SIG-M5 treated with dmso at 0.1 percent for 504 hours (cell line): ENCODE data around the gene MGRN1.

Experiments
- DNase-seq: peaks from one replicate; lab custom pipeline; 2025; ENCODE audit not compliant: unreplicated experiment; lab: John Stamatoyannopoulos, UW

MGRN1 gene

DNA sequence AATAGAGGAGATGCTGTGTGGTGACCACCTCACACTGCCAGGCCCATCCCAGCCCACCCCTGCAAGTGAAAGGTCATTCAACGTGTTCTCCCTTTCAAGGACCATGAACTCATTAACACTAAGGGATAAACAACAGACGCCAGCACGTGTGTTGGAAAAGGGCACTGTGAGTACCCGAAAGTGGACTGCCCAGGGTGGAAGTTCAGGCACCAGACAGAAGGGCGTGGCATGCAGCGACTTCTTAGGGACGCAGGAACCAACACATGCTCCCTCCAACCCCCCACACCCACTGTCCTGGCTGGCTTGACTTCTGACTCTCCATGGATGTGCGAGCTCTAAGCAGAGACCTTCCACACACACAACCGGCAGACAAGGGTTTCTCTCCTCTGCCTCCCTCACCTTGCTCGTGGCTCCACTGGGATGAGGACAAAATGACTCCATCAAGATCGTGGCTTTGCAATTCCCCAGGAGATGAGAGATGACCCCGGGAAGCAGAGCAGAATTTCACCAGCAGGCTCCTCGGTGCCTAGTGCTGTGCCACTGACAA is 20.9 kb upstream of the MGRN1 start:
- no peak for DNase-seq

DNA sequence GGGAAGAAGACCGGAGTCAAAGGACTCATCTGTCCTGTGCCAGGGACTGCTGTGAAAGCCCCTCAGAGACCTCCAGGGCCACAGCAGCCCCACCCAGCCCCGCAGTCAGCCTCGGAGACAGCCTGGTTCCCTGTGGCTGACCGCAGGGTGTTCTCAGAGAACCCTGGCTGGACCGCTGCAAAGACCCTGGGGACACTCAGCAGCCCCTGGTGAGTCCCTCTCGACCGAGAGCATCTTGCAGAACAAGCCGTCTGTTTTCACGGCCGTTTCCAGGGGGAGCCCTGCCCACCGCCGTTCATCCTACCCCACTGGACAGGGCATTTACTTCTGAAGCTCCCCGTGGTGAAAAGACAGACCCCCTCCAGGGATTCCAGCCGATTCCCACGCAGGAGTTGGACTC is 20.2 kb upstream of the MGRN1 start:
- DNase-seq: no peak

DNA sequence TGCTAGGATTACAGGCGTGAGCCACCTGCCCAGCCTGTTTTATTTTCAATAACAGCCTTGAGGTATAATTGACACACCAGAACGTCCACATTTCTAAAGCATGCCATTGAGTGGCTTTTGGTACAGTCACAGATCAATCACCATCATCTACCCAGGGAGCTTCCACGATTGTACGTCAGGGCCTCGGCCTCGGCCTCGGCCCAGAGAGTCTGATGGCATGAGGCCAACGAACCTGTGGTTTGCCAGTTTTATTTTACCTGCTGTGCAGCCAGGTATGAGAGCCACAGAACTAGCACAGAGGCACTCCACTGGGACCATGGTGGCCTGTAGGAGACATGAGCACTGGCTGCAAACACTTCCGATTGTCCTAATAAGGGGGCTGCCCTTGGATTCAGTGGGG is 18.3 kb upstream of the MGRN1 start:
- DNase-seq: no peak

DNA sequence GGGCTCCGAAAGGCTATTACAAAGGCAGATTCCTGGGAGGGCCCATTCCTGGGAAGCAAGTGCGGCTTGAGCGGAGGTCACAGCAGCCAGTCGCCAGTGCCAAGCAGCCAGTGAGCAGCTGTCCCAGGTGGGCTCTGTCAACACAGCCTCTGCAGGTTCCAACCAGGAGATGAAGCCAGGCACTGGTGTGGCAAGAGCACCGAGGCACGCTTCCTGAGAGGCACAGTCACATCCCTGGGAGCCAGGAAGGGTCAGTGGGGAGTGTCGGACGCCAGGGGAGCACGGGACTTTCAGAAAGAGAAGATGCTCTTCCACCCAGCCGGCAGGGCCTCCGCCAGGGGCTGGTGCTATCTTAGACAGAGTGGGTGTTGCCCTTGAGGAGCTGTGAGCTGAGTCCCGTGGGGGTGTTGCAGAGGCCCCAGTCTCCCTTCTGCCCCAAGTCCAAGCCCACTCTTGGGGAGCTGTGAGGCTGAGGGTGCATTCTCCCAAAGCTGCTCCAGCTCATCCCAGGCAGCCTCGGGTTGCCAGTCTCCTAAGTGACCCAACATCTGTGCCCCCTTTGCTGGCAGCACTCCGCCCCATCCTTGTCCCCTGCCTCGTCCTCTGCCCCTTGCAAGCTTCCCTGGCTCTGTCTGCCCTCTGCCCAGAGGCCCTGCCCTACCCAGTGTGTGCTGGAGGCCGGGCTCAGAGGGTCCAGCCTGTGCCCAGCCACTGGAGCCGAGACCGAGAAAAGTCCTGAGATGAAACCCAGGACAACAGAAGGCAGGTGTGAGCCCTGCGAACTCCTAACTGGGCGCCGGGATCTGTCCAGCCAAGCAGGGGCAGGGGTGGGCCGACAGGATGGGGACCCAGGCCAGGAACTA is 16.6 kb upstream of the MGRN1 start:
- no peak for DNase-seq

DNA sequence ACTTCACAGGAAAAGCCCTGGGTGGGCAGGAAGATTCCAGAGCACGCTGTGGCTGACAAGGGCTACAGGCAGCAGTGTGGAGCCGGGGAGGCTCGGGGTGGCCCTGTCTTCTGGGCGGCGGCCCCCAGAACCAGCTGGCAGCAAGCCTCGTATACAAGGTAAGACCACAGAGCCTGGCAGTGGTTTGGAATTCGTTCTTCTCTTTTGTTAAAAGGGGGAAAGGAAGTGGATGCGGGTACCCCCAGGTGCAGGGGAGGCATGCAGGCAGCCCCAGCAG is 16.0 kb upstream of the MGRN1 start:
- DNase-seq: no peak

DNA sequence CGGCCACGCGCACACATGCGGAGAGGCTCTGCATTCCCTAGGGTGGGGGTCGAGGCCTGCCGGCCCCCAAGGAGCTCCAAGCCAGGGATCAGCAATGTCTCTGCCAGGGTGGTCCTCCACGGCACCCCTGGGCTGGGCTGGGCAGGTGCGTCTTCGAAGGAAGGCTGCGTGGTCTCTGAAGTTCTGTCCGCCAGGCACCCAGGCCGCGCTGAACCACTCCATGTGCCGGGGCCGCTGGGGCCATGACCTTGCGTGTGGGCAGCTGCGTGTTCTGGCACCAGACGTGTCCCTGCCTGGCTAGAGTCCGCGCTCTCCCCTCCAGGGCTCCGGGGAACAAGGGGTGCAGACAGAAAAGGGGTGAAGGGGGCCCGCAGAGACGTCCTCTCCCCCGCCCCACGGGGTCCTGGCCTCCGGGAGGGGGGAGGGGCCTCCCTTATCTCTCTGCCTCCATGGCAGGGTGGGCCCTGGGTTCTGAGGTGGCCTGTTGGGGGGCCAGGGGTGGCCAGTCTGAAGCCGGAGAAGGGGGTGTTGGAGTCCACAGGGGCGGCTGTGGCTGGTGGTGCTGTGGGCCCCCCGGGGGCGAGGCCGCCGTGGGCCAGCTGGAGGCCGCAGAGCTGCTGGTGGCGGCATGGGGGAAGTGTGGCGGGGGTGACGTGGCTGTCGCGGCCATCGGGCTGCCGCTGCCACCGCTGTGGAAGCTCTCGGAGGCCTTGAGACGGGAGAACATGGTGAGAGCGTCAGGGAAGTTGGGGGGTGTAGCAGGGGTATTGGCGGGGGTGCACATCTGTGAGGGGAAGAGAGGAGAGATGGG is 15.2 kb upstream of the MGRN1 start:
- no peak for DNase-seq

DNA sequence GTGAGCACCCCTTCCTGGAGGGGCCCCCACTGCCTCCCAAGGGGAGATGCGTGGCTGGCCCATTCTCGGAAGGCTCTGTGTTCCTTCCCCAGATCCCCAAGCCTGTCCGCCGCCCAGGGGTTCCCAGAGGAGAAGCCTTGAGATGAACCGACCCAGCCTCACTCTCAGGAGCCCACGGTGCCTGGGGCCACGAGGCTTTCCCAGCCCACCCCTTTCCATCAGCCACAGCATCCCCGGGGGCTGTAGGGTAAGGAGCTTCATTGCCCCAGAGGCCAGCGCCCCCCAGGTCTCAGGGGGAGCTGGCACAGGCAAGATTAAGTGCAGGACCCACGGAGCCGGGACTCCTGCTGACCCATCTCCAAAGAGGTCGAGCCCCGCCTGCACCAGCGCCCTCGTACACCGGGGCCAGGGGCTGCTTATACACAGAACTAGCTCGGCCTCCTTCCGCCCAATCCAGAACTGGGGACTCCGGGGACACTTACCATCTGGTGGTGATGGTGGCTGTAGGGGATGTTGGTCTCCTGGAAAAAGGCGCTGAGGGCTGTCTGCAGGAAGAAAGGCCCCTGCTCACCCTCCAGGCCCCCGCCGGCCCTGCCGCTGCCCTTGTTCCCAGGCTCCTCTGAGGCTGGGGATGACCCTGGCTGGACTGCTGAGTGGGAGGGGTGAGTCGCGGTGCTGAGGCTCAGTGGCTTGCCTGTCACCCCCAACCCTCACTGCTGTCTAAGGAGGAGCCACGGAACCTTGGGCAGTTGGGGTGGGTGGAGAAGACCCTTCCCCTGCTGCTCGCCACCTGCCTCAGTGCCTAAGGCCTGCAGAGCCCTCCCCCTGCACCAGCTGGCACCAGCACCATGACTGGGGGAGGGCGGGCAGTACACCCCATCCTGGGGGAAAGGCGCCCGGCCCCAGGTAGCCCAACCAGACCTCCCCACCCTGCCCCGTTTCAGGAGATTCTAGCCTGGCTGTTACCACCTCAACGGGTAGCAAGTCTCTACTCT is 14.3 kb upstream of the MGRN1 start:
- no peak for DNase-seq

DNA sequence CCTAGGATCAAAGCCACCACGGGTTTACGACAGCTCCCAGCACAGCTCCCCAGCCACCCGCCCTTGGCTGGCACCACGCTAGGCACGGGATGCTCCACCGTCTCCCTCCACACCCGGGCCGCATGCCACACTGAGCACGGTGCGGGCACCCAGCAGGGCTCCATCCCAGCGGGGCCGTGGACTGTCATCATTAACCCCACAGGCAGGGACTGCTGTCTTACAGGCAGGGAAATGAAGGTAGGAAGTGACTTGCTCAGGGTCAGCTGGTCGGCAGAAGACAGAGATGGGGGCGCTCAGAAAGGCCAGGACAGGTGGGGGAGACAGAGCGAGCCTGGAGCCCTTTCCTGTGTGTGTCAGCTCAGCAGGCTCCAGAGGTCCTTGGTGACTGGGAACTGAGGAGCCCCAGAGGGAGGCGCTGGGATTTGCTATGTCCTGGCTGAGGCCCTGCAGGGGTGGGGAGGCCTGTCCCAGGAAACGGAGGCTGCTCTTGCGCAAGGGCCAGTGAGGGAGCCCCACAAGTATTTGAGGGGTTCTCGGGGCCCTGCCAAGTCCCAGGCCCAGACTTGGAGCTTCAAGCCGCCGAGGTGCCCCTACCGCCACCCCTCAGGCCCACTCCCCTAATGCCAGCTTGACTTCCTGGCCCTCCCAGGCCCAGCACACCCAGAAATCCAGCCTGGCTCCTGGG is 13.1 kb upstream of the MGRN1 start:
- DNase-seq: no peak

DNA sequence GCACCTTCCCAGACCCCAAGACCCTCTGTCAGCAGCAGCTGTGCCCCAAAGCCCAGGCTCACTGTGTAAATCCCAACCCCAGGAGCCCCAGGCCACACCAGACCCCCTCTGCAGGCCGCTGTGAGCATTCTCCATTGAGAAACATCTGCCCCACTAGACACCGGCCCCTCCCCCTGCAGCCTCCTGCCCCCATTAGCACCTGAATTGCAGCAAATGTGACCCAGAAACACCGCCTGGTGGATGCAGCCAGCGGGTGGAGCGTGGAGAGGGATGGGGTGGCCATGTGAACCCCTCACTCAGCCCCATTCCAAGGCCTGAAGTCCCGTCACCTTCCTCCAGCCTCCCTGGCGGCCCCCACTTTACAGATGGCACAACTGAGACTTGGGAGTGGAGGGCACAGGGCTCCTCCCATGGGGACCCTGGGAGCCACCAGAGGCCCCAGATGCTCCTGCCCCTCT is 12.1 kb upstream of the MGRN1 start:
- DNase-seq: peak; percentile 10

DNA sequence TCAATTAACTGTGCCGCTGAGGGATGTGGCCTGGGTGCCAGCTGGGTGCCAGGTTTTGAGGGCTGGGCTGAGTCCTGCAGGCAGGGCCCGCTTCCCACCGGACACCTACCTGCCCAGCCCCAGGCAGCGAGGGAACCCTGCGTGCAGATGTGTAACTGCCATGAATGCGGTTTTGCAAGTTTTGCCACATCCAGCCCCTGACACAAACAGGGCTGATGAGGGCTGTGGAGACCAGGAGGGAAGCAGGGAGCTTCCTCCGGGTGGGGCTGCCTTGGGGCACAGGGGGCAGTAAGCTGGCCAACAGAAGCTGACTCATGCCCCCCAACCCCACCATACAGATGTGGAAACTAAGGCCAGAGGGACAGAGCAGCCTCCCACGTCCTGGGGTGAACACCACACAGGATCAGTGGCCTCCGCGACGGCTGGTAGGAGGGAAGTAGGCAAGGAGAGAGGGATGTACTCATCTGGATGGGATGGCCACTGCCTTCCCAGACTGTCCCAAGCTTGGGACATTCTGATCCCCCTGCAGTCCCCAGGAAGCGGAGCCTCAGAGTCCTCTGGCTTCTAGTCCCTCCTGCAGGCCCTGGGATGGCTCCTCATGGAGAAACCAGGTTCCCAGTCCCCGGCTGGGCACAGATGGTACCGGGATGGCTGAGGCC is 11.5 kb upstream of the MGRN1 start:
- DNase-seq: peak; percentile 56

DNA sequence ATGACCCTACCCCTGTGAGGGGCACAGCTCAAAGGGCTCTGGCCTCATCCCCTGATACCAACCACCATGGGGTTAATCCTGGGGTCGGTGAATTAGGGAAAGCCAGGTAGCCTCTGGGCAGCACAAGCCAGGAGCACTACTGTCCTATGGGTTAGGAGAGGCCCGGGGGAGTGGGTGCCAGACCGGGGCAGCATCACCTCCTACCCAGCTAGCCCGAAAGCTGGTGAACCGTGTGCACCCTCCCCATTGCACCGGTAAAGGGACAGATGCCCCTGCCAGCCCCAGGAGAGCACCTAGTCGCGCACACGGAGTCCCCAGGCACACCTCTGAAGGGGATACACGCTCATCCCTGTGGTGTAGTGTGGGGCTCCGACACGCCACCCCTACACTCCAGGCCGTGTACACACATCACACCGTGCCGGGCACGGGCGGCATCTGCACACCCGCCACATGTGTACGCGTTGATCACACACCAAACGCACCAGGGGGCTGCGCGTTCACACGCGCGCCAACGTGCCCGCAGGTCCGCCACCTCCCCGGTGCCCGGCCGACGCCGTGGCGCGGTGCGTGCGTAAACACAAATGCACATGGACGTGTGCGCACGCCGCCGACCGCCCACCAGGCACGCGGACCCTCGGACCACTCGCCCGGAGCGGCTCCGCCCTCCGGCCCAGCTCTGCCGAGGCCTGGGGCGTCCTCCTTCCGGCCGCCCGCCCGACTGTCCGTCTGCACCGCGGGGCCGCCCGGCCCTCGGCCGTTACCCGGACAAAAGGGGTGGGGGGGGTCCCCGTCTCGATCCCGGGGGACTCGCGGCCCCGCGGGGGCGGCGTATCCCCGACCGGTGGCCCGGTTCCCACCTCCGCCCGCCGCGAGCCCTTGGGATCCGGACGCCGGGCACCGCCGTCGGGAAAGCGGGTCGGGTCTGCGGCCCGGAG is 10.7 kb upstream of the MGRN1 start:
- DNase-seq: no peak

DNA sequence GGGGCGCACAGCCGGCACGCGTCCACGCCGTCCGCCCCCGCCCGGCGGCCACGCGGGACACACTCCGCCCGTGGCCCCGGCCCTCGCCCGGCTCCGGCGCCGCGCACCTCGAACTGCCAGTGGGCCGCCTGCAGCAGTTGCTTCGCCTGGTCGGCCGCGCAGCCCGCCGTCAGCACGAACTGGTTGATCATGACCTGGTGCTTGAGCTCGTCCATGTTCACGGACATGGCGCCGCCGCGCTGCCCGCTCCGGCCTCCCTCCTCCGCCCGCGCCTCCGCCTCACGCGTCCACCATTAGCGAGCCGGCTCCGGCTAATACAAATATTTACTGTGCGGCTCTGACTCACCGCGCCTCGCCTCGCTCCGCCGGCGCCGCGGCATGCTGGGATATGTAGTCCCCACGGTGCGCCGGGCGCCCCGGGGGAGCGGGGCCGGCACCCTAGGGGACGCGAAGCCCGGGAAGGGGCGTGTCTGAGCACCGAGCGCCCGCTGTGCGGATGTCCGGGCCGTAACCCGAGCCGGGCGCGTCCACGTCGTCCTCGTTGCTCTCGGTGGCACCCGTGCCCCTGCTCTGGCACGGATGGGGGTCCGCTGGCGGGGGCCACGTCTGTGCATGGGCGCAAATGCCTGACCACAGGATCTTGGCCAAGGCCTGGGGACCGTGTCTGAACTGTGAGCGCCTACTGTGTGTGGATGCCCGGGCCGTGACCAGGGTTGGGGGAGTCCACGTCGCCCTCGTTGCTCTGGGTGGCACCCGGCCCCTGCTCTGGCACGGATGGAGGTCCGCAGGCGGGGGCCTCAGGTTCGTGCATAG is 9.8 kb upstream of the MGRN1 start, which contains the start of gene UBALD1:
Gene UBALD1, minus strand, starts transcription at position 318 of the 813 bp plus-strand sequence. Its CDS starts 91 bp downstream, at position 227.
- DNase-seq: peak; percentile 85

DNA sequence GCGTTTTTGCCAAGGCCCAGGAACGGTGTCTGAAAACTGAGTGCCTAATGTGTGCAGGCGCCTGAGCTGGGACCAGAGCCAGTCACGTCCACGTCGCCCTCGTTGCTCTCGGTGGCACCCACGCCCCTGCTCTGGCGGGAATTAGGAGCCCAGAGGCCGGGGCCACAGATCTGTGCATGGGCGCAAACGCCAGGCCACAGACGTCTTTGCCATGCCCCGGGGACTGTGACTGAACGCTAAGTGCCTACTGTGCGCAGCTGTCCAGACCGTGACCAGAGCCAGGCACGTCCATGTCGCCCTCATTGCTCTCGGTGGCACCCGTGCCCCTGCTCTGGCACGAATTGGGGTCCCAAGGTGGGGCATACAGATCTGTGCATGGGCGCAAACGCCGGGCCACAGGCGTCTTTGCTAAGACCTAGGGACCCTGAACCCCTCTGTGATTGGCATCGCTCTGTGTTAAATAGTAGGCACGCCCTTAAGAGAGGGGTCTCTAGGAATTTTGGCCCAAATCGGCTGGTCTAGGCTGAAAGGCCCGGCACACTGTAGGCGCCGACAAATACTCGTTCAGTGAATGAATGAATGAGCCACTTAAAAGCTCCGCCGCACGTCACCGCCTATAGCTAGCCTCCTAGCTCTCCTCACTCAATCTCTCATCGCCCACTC is 9.1 kb upstream of the MGRN1 start:
- DNase-seq: no peak

DNA sequence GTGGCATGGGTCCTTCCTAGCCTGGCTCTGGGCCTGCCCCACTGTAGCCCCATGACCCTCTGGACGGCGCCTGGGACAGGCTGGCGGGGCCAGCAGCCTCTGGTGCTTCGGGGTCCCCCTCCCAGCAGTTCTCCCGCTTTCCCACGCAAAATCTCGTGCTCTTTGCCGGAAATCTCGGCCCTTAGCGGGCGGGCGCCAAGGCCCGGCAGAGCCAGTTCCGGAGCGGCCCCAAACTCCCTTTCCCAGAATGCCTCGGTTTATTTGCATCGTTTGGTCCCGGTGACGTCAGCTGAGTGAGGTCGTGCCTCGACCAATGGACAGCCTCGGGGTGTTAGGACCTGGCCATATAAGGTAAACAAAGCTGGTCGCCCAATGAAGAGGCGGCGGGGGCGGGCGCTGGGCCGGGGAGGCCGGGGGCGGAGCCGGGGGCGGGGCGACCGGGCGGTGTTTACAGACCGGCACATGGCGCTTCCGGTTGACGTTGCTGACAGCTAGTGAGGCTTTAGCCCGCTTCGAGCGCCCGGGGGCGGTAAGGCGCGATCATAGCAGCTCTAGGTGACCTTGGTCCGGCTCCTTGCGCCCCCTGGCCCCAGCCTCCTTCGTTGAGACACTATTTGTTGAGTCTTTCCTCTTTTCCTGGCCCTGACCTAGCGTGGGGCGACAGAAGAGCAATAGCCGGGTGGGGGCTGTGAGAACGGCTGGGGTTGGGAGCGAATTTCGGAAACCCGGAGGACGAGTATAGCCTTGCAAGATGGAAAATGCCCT is 8.4 kb upstream of the MGRN1 start:
- DNase-seq: peak; percentile 98

DNA sequence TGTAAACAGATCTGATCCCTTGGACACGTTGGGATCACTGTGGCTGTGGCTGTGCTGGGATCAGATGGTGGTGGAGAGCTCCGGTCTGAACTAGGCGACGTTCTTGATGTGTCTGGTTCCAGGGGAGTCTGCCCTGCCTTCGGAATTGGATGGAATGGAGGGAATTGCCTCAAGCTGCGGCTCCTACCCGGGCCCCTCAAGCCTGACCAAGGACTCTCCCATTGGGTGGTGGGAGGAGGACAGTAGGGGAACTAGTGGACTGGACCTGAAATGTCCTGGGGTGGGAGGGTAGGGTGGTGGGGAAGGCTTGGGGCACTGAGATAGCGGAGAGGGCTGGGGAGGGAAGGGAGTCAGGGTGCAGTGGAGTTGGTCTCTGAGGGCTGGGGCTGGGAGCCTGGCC is 6.7 kb upstream of the MGRN1 start:
- no peak for DNase-seq

DNA sequence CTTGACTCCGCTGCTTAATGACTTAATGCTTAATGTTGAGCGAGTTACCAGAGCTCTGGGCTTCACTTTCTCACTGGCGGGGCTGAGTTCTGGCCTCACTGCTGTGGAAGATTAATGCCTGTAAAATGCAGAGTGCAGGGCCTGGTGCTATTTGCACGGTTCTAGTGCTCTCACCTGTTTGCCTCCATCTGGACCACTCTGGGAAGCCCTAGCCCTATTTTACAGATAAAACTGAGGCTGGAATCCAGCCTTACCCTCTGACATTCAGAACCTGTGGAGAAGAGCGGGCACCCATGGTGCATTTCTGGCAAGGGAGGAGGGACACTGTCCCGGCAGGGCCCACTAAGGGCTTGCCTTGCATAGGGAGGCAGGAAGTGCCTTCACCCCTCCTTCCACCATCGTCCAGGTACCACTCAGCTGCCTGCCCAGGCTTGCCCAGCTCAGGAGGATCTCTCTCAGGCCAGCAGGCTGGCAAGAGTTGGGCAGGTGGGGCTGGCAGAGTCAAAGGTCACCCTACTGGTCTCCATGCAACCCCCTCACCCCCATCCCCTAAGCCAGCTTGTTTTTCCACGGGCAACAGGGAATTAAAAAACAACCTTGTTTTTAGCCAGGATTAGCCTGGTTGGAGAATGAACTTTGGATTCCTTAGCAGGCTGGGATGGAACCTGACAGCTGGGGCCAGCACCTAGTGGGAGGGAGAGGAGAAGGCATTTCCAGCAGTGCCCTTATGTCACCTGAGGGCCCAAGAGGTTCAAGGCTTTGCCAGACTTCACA is 5.8 kb upstream of the MGRN1 start:
- DNase-seq: no peak
